ENCODE measurements around the gene PARD3B. TPM values are rescaled to one million over a fixed set of nuclear protein-coding genes. Genes with fewer than 3 reads are reported as not detected.

PARD3B gene
- total and polyA plus RNA-seq, 8 donors: 1.8 to 42.6 (median 15.1) TPM

- Histone ChIP-seq H3K4me1 (peaks cover 0 to 12% (median 0%) of the 10 kb centered on the region in 4 donors), H3K36me3 (no peaks in the 10 kb centered on the region), H3K27ac (no peak overlapping the region), H3K27me3 (no peaks in the 10 kb centered on the region), H3K9me3 (no peaks in the 10 kb centered on the region), H3K4me3 (no peak overlapping the region)
- 42 to 53% (median 43%) methylated on average over 3 of the region's 3 CpGs for WGBS, 5 donors
- TF ChIP-seq POLR2A (IDR thresholded peaks at IDR 0.05) (no peak), EP300 (IDR thresholded peaks at IDR 0.05) (no peak), CTCF (IDR thresholded peaks at IDR 0.05) (no peak), POLR2AphosphoS5 (IDR thresholded peaks at IDR 0.05) (no peak)
- no peak for DNase-seq
- intact Hi-C loops (cut with DNase I; ENCODE audit: low total_unique reads): no loop called here
These were observed 1068.8 kb downstream of the PARD3B start for GRCh38 chr2:205613970-205614559.

- intact Hi-C loops (cut with DNase I; ENCODE audit: low total_unique reads): no loop called here
- no peaks in the 10 kb centered on the region for H3K36me3 ChIP-seq
- 87 to 98% (median 94%) methylated on average over 4 of the region's 4 CpGs for WGBS, 5 donors
- DNase-seq: no peak
- no peak overlapping the region for H3K4me3 ChIP-seq
- no peaks in the 10 kb centered on the region for H3K9me3 ChIP-seq
- TF ChIP-seq CTCF (IDR thresholded peaks at IDR 0.05): no peak
- TF ChIP-seq EP300 (IDR thresholded peaks at IDR 0.05): no peak
- no peaks in the 10 kb centered on the region for H3K27me3 ChIP-seq
- H3K27ac ChIP-seq: no peak overlapping the region
- peaks cover 0 to 12% (median 0%) of the 10 kb centered on the region in 4 donors for H3K4me1 ChIP-seq
These were observed 1069.7 kb downstream of the PARD3B start for GRCh38 chr2:205614965-205615364.

DNA sequence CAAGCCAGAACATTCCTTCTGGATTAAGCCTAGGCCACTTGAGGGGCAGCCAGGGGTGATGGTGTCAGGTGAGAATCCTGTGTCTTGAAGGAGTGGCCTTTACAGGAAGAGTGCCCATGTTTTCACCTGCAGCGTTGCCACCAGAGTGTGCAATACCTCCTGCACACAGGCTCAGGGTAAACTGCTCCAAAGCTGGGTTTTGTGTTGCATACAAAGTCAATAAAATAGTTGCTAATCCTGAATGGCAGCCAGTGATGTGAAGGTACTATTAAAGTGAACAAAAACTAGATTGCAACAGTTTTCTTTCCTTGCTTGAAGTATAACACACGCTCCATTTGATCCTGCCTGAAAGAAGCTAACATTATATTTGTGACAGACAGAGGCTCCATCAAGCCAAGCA lies 1072.6 kb downstream of the PARD3B start:
- no peak for DNase-seq
- H3K27me3 ChIP-seq: no peaks in the 10 kb centered on the region
- no peak for TF ChIP-seq POLR2A (IDR thresholded peaks at IDR 0.05)
- TF ChIP-seq POLR2AphosphoS5 (IDR thresholded peaks at IDR 0.05): no peak
- H3K4me3 ChIP-seq: no peak overlapping the region
- no peaks in the 10 kb centered on the region for H3K9me3 ChIP-seq
- intact Hi-C loops (cut with DNase I; ENCODE audit: low total_unique reads): no loop called here
- H3K36me3 ChIP-seq: no peaks in the 10 kb centered on the region
- H3K27ac ChIP-seq: no peak overlapping the region
- H3K4me1 ChIP-seq: peaks cover 0 to 12% (median 0%) of the 10 kb centered on the region in 4 donors
- WGBS, 5 donors: 46 to 76% (median 54%) methylated on average over 2 of the region's 2 CpGs

DNA sequence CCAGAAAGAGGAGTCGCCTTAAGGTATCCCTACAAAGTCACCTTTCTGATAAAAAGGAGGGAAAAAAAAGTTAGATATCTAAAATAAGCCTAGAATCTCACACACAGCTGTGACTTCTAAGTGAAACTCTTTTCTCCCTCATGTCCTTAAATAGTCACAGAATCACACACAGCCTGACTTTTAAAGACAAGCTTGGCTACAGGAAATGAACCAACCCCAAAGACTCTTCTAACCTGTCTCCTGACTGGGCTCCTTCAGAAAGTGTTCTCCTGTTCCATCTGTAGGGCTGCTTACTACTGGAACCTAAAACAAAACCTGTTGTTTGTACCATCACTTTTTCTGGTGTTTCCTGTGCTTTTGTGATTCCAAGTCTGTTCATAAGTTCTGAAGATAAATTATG lies 1074.3 kb downstream of the PARD3B start:
- Histone ChIP-seq H3K36me3 (no peaks in the 10 kb centered on the region), H3K27ac (no peak overlapping the region), H3K4me3 (no peak overlapping the region), H3K27me3 (no peaks in the 10 kb centered on the region), H3K4me1 (peaks cover 0 to 12% (median 0%) of the 10 kb centered on the region in 4 donors), H3K9me3 (no peaks in the 10 kb centered on the region)
- TF ChIP-seq EP300 (IDR thresholded peaks at IDR 0.05): no peak
- no peak for TF ChIP-seq POLR2A (IDR thresholded peaks at IDR 0.05)
- no peak for TF ChIP-seq POLR2AphosphoS5 (IDR thresholded peaks at IDR 0.05)
- no peak for TF ChIP-seq CTCF (IDR thresholded peaks at IDR 0.05)
- no peak for DNase-seq
- intact Hi-C loops (cut with DNase I; ENCODE audit: low total_unique reads): no loop called here
- 89 to 96% (median 93%) methylated on average over 1 of the region's 1 CpG for WGBS, 5 donors

DNA sequence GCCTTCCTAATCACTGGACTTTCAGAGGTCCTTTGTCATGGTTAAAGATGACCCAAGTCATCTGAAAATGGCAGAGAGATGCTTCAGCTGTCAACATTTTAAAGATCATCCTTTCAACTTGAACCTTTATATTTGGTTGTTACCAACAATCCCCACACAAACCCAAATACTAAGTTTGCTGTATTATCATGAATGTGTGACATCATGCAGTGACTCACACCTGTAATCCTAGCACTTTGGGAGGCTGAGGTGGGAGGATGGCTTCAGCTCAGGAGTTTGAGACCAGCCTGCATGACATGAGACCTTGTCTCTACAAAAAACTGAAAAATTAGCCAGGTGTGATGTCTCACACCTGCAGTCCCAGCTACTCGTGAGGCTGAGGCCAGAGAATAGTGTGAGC lies 1081.8 kb downstream of the PARD3B start:
- Histone ChIP-seq H3K27ac (no peak overlapping the region), H3K27me3 (no peaks in the 10 kb centered on the region), H3K4me1 (peaks cover 0 to 6% (median 2%) of the 10 kb centered on the region in 4 donors), H3K9me3 (no peaks in the 10 kb centered on the region), H3K4me3 (no peak overlapping the region), H3K36me3 (no peaks in the 10 kb centered on the region)
- TF ChIP-seq EP300 (IDR thresholded peaks at IDR 0.05) (no peak), POLR2A (IDR thresholded peaks at IDR 0.05) (no peak), CTCF (IDR thresholded peaks at IDR 0.05) (no peak), POLR2AphosphoS5 (IDR thresholded peaks at IDR 0.05) (no peak)
- no peak for DNase-seq
- intact Hi-C loops (cut with DNase I; ENCODE audit: low total_unique reads): no loop called here
- WGBS, 5 donors: 70 to 90% (median 83%) methylated on average over 1 of the region's 1 CpG

All from stomach (tissue), 9 donors.